ENCODE results near the gene MOSPD3. TPM values are rescaled to one million over a fixed set of nuclear protein-coding genes. Genes with fewer than 3 reads are reported as not detected.

Gene MOSPD3
- total RNA-seq, 4 donors from 2014 or later = 18.0 to 35.5 (median 28.5) TPM

DNA sequence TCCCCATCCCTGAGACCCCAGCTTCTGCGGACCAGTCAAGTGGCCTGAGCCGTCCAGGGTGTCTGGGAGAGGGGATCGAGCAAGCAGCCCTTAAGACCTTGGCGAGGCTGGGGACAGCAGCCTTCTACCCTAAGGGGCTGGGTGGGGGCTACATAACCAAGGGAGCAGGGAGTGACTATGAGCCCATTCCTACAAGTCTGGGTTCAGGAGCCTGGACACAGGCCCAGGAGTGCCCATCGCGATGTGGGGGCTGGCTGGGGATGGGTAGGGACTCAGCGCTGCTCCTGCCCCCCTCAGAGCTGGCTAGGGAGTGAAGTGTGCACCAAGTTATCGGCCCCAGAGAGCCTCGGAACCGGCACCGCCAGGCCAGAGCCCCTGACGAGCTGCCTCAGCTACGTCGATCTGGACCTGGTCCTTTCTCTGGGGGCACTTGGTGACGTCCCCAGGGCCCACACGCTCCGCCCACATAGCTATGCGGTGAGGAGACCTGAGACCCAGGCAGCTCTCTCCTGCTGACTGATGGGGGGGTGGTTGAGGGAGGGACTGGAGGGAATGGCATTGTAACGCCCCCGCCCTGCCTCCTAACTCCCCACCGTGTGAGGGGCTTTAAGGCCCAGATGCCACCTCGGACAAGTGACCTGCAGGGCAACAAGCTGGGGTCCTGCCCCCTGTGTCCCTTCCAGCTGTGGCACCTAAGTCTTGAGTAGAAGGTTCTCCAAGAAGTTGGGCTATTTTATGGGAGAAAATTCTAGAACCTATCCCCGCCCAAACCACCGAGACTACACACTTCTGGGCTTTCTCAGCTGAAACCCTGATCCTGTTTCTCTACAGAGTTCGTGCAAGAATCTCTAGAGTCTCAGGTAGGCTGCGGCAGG, 41.1 kb upstream of the MOSPD3 start:
- Histone ChIP-seq H3K4me1 (peaks cover 16% of the 10 kb centered on the region), H3K4me3 (no peak overlapping the region), H3K9me3 (no peaks in the 10 kb centered on the region), H3K27ac (no peak overlapping the region), H3K27me3 (no peaks in the 10 kb centered on the region), H3K36me3 (peaks cover 26% of the 10 kb centered on the region)
- no peak for DNase-seq (ENCODE audit: low spot score in 2 of 2)
- TF ChIP-seq, protein P1, sequence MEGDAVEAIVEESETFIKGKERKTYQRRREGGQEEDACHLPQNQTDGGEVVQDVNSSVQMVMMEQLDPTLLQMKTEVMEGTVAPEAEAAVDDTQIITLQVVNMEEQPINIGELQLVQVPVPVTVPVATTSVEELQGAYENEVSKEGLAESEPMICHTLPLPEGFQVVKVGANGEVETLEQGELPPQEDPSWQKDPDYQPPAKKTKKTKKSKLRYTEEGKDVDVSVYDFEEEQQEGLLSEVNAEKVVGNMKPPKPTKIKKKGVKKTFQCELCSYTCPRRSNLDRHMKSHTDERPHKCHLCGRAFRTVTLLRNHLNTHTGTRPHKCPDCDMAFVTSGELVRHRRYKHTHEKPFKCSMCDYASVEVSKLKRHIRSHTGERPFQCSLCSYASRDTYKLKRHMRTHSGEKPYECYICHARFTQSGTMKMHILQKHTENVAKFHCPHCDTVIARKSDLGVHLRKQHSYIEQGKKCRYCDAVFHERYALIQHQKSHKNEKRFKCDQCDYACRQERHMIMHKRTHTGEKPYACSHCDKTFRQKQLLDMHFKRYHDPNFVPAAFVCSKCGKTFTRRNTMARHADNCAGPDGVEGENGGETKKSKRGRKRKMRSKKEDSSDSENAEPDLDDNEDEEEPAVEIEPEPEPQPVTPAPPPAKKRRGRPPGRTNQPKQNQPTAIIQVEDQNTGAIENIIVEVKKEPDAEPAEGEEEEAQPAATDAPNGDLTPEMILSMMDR (IDR thresholded peaks at IDR 0.05) = no peak
- TF ChIP-seq EP300 (IDR thresholded peaks at IDR 0.05) (no peak), POLR2A (IDR thresholded peaks at IDR 0.05) (no peak), POLR2AphosphoS5 (IDR thresholded peaks at IDR 0.05) (no peak)
- WGBS = 70% methylated on average over 12 of the region's 26 CpGs

DNA sequence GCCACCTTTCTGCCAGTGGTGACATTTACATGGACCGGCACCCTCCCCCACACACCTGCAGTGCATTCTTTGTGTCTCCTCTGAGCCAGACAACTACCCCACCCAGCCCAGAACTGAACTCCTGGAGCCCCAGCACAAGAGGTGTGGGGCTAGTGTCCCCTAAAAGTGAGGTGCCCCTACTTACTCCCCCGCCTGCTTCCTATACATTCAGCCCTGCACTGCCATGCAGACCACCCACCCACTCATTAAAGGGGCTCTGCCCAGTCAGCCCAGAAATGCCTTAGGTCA, 40.6 kb upstream of the MOSPD3 start:
- Histone ChIP-seq H3K9me3 (no peaks in the 10 kb centered on the region), H3K4me1 (peaks cover 16% of the 10 kb centered on the region), H3K36me3 (peaks cover 31% of the 10 kb centered on the region), H3K4me3 (no peak overlapping the region), H3K27ac (no peak overlapping the region), H3K27me3 (no peaks in the 10 kb centered on the region)
- DNase-seq (ENCODE audit: low spot score in 2 of 2) = no peak
- TF ChIP-seq EP300 (IDR thresholded peaks at IDR 0.05) = no peak
- TF ChIP-seq POLR2AphosphoS5 (IDR thresholded peaks at IDR 0.05) = no peak
- no peak for TF ChIP-seq POLR2A (IDR thresholded peaks at IDR 0.05)
- TF ChIP-seq, protein P1 (IDR thresholded peaks at IDR 0.05) = no peak
- 100% methylated on average over 2 of the region's 2 CpGs for WGBS

GRCh38 chr7:100572281-100572948, 39.9 kb upstream of the MOSPD3 start:
- Histone ChIP-seq H3K4me1 (peaks cover 16% of the 10 kb centered on the region), H3K27ac (no peak overlapping the region), H3K9me3 (no peaks in the 10 kb centered on the region), H3K36me3 (peaks cover 38% of the 10 kb centered on the region), H3K27me3 (no peaks in the 10 kb centered on the region), H3K4me3 (no peak overlapping the region)
- WGBS = 89% methylated on average over 8 of the region's 20 CpGs
- no peak for DNase-seq (ENCODE audit: low spot score in 2 of 2)
- TF ChIP-seq POLR2A (IDR thresholded peaks at IDR 0.05) = no peak
- TF ChIP-seq POLR2AphosphoS5 (IDR thresholded peaks at IDR 0.05) = no peak
- no peak for TF ChIP-seq EP300 (IDR thresholded peaks at IDR 0.05)
- TF ChIP-seq, protein P1 (IDR thresholded peaks at IDR 0.05) = no peak

DNA sequence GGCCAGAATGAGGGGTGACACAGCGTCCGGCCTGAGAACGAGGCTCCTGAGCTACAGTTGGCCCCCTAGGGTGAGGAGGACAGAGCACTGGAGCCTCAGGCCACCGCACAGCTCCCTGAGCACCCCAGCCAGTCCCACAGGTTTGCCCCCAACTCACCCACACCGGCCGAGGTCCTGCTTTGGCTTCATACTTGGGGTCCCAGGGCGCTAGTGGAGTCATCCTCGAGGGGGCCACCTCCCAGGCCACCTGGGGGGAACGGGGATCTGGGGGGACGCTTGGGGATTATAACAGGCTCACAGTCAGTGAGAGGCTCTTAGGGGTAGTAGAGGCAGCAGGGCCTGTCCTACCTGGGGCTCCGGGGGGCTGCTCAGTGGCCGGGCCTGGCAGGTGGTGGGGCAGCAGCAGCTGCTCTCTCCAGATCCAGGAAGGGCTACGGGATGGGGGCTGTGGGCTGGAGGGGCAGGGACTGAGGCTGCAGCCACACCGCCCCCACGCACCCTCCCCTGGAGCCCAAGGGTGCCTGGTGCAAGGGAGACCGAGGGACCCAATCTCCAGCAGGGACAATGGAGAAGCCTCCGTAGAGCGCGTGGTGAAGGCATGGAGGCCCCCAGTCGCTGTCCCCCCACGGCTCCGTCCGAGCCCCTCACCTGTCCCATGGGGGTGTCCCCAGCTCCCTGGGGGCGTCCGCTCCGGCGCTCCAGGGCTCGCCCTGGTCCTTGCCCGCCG, 39.2 kb upstream of the MOSPD3 start:
- TF ChIP-seq, protein P1 (IDR thresholded peaks at IDR 0.05) = no peak
- TF ChIP-seq EP300 (IDR thresholded peaks at IDR 0.05) (no peak), POLR2A (IDR thresholded peaks at IDR 0.05) (no peak), POLR2AphosphoS5 (IDR thresholded peaks at IDR 0.05) (no peak)
- Histone ChIP-seq H3K9me3 (no peaks in the 10 kb centered on the region), H3K27ac (no peak overlapping the region), H3K4me1 (peaks cover 16% of the 10 kb centered on the region), H3K27me3 (no peaks in the 10 kb centered on the region), H3K36me3 (peaks cover 45% of the 10 kb centered on the region), H3K4me3 (no peak overlapping the region)
- 90% methylated on average over 10 of the region's 30 CpGs for WGBS
- DNase-seq (ENCODE audit: low spot score in 2 of 2) = no peak
